Measurements from ENCODE around the gene ANTXR2.

The ANTXR2 gene

GRCh38 chr4:80026100-80026499 is 46.9 kb downstream of the ANTXR2 start:
- Histone ChIP-seq H4K20me1 (ENCODE audit: insufficient read depth, low read length) (no peaks in the 10 kb centered on the region), H3K4me1 (ENCODE audit: insufficient read depth, low read length, severe bottlenecking) (no peaks in the 10 kb centered on the region), H3K79me2 (ENCODE audit: insufficient read depth, low read length) (no peaks in the 10 kb centered on the region), H3K4me2 (ENCODE audit: low read length) (no peak overlapping the region), H3K27ac (ENCODE audit: low read depth, low read length, poor library complexity, severe bottlenecking) (no peak overlapping the region), H2AFZ (ENCODE audit: low read length) (no peak overlapping the region), H3F3A (ENCODE audit: insufficient read depth, low read length) (no peaks in the 10 kb centered on the region), H3K9me3 (ENCODE audit: low read length) (no peaks in the 10 kb centered on the region), H3K9ac (ENCODE audit: low read length) (no peak overlapping the region), H3K9me2 (ENCODE audit: low read depth, low read length) (no peaks in the 10 kb centered on the region), H3K36me3 (ENCODE audit: insufficient read depth, low read length) (no peaks in the 10 kb centered on the region), H3K27me3 (ENCODE audit: insufficient read depth, low read length) (no peaks in the 10 kb centered on the region), H3K4me3 (ENCODE audit: low read depth, low read length, poor library complexity, severe bottlenecking) (no peak overlapping the region)
- TF ChIP-seq EZH2 (IDR thresholded peaks at IDR 0.05; ENCODE audit: borderline replicate concordance, low read length) (no peak), CTCF (IDR thresholded peaks at IDR 0.05; ENCODE audit: low read length) (no peak)

GRCh38 chr4:80024335-80024734 is 48.7 kb downstream of the ANTXR2 start:
- no peak overlapping the region for H3K4me2 ChIP-seq (ENCODE audit: low read length)
- H3K9me3 ChIP-seq (ENCODE audit: low read length) = no peaks in the 10 kb centered on the region
- TF ChIP-seq EZH2 (IDR thresholded peaks at IDR 0.05; ENCODE audit: borderline replicate concordance, low read length) (no peak), CTCF (IDR thresholded peaks at IDR 0.05; ENCODE audit: low read length) (no peak)

GRCh38 chr4:80022282-80022681 is 50.7 kb downstream of the ANTXR2 start:
- no peaks in the 10 kb centered on the region for H3F3A ChIP-seq (ENCODE audit: insufficient read depth, low read length)
- no peak overlapping the region for H3K4me3 ChIP-seq (ENCODE audit: low read depth, low read length, poor library complexity, severe bottlenecking)
- no peaks in the 10 kb centered on the region for H3K9me2 ChIP-seq (ENCODE audit: low read depth, low read length)
- H3K9me3 ChIP-seq (ENCODE audit: low read length) = no peaks in the 10 kb centered on the region
- no peaks in the 10 kb centered on the region for H3K4me1 ChIP-seq (ENCODE audit: insufficient read depth, low read length, severe bottlenecking)
- H3K27ac ChIP-seq (ENCODE audit: low read depth, low read length, poor library complexity, severe bottlenecking) = no peak overlapping the region
- no peak overlapping the region for H2AFZ ChIP-seq (ENCODE audit: low read length)
- H3K9ac ChIP-seq (ENCODE audit: low read length) = no peak overlapping the region
- H3K27me3 ChIP-seq (ENCODE audit: insufficient read depth, low read length) = no peaks in the 10 kb centered on the region
- H3K36me3 ChIP-seq (ENCODE audit: insufficient read depth, low read length) = no peaks in the 10 kb centered on the region
- H4K20me1 ChIP-seq (ENCODE audit: insufficient read depth, low read length) = no peaks in the 10 kb centered on the region
- H3K79me2 ChIP-seq (ENCODE audit: insufficient read depth, low read length) = no peaks in the 10 kb centered on the region
- no peak for TF ChIP-seq CTCF (IDR thresholded peaks at IDR 0.05; ENCODE audit: low read length)
- TF ChIP-seq EZH2 (IDR thresholded peaks at IDR 0.05; ENCODE audit: borderline replicate concordance, low read length) = no peak
- H3K4me2 ChIP-seq (ENCODE audit: low read length) = no peak overlapping the region

More at GRCh38 chr4:80024335-80024734, 48.7 kb downstream of the ANTXR2 start:
- H3K4me3 ChIP-seq (ENCODE audit: low read depth, low read length, poor library complexity, severe bottlenecking) = no peak overlapping the region
- H3F3A ChIP-seq (ENCODE audit: insufficient read depth, low read length) = no peaks in the 10 kb centered on the region
- no peak overlapping the region for H3K27ac ChIP-seq (ENCODE audit: low read depth, low read length, poor library complexity, severe bottlenecking)
- H3K9me2 ChIP-seq (ENCODE audit: low read depth, low read length) = no peaks in the 10 kb centered on the region
- H3K36me3 ChIP-seq (ENCODE audit: insufficient read depth, low read length) = no peaks in the 10 kb centered on the region
- no peaks in the 10 kb centered on the region for H4K20me1 ChIP-seq (ENCODE audit: insufficient read depth, low read length)
- H3K27me3 ChIP-seq (ENCODE audit: insufficient read depth, low read length) = no peaks in the 10 kb centered on the region
- no peaks in the 10 kb centered on the region for H3K4me1 ChIP-seq (ENCODE audit: insufficient read depth, low read length, severe bottlenecking)
- H3K9ac ChIP-seq (ENCODE audit: low read length) = no peak overlapping the region
- H2AFZ ChIP-seq (ENCODE audit: low read length) = no peak overlapping the region
- H3K79me2 ChIP-seq (ENCODE audit: insufficient read depth, low read length) = no peaks in the 10 kb centered on the region
